HL-60/S4 (cell line): ENCODE data around the gene NPLOC4.

ENCODE experiments used
- in situ Hi-C: fragments of 300-500 bp; cut with MboI; formaldehyde crosslinking; loops from 2 replicates; pipeline ENCODE4 v1.14.3; 2022; ENCODE audit warnings: low sequenced_read_pairs

NPLOC4 gene

GRCh38 chr17:81511804-81512561, 124.9 kb downstream of the NPLOC4 start:
- in situ Hi-C loops, result no loop called here

DNA sequence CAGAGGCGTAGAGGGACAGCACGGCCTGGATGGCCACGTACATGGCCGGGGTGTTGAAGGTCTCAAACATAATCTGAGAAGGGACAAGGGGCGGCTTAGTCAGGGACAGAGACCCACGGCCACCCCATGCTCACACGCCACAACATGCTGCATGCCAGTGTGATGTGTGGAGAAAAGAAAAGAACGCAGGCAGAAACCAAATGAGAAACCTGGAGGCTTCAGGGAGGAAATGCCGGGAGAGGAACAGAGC, 125.4 kb downstream of the NPLOC4 start:
- in situ Hi-C loops, result no loop called here

DNA sequence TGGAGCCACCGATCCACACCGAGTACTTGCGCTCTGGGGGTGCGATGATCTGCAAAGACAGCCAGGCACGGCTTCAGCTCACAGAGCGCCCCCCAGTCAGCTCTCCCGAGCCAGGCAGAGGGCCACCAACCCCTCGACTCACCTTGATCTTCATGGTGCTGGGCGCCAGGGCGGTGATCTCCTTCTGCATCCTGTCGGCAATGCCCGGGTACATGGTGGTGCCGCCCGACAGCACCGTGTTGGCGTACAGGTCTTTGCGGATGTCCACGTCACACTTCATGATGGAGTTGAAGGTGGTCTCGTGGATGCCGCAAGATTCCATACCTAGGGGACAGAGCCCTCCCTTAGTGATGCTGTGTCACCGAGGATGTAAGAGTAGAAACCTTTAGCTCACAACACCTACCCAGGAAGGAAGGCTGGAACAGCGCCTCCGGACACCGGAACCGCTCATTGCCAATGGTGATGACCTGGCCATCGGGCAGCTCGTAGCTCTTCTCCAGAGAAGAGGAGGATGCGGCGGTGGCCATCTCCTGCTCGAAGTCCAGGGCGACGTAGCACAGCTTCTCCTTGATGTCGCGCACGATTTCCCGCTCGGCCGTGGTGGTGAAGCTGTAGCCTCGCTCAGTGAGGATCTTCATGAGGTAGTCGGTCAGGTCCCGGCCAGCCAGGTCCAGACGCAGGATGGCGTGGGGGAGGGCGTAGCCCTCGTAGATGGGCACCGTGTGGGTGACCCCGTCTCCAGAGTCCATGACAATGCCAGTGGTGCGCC, 125.9 kb downstream of the NPLOC4 start:
- in situ Hi-C loops, result no loop called here

GRCh38 chr17:81509972-81510784, 126.7 kb downstream of the NPLOC4 start:
- in situ Hi-C loops, result no loop called here

DNA sequence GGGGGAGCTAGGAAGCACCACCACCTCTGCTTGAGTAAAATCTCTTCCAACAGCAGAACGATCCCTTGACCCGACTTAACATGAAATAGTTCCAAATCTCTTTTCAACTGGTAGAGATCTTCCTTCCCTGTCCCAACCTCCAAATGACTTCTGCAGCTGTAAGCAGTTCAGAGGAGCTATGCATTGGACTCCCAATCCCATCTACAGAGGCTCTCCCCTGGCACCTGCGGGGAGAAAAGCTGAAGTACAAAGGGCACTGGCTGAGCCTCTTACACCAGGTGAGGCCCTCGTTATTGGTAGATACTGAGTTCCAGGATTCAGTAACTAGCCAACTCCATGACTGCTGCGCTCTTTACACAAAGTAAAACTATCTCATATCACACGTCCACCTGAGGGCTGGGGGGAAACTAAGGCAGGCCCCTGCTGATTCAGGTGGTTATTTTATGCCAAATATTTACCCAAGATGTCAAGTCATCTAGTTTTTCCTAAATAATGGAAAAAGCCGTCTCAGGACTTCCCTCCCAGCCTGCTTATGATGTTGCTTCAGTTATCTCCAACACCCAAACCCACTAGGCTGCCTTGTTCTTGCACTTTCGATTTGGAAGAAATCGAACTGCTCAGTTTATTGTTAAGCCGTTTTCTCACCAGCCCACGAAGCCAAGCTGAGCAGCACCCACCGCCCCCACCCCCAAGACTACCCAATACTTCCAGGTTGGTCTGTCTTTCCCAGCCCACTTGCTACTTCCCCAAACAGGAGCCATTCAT, 127.5 kb downstream of the NPLOC4 start:
- in situ Hi-C loops, result no loop called here

DNA sequence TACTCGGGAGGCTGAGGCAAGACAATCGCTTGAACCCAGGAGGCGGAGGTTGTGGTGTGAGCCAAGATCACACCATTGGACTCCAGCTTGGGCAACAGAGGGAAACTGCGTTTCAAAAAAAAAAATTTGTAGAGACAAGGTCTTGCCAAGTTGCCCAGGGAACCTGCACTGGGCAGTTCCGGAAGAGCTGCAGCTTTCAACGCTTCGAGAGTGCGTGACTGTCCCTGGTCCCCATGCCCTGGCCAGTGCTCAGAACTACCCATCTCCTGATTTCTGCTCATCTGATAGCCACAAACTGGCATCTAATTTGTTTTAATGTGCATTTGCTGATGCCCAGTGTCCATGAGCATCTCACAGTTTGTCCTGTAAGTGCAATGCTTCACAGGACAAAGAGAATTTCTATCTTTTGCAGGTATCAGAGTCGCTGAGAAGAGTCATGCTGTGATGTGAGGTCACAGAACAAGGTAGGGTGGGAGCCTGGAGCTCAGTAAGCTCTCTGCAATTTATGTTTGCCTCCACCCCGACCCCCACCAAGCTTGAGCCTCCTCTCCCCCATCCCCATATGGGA, 128.2 kb downstream of the NPLOC4 start:
- in situ Hi-C loops, result no loop called here
